ENCODE measurements around the gene NRM.
A peak's percentile ranks its signal among the peaks of the same experiment; 100 is the strongest.
"Not testable (repeated sequence)": the region's sequence is repeated elsewhere in the genome, so short reads cannot be mapped to it uniquely, and the experiment has no call there.

NRM gene

DNA sequence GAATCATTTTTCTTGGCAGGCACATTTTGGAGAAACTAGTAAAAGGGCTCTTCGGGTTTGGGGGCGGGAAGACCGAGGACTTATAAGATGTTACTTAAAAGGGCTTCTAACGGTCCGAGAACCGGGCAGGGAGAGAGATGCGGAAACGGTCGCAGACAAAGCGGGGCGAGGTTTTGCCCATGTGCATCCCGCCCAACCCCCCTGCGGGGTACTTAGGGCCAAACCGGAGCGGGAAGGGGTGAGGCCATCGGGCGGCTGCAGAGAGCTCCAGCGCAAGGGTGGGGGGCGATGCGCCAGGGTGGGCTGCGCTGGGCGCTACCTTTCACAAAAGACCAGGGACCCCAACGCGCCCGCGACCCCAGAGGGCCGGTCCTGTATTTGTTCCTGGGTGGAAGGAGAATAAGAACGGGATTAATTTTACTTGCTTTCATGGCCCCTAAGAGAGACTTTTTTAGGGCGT, 30.0 kb upstream of the NRM start:
- DNase-seq (ENCODE audit: low read depth in 3 of 3), result peak in 2 of 3 experiments; percentile 40 to 60

DNA sequence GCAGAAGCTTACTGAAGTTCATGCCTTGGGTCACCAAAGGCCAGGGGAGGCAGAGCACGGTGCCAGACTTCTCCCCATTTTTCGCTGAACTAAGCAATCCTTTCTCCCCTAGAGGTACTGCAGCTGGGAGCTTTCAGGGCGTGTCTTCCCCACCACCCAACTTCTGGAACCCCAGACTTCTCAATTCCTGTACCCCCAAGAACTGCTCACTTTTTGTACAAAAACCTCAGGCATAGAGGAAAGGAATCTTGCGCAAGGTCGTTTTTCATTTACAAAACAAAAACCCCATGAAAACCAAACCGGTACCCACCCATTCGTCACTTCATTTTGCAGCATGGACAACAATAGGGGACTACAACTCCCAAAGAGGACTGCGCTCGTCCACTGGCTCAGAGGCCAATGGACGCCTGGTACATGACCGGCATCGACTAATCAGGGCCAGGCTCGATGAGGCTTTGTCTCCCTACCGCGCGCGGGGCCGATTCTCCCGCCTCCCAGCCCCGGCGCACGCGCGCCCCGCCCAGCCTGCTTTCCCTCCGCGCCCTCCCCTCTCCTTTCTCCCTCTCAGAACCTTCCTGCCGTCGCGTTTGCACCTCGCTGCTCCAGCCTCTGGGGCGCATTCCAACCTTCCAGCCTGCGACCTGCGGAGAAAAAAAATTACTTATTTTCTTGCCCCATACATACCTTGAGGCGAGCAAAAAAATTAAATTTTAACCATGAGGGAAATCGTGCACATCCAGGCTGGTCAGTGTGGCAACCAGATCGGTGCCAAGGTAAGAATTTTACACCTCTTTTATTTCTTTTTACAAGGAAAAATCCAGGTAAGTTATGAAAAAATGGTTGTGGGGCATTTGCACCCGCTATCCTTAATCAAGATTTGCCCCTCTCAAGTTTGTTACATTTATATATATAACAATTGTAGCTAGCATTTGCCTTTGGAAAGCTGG, 29.3 kb upstream of the NRM start, which contains the start of gene TUBB:
Gene TUBB (plus strand): TSS at position 562 of the 947 bp plus-strand sequence. CDS start 155 bp downstream, at position 717.
- DNase-seq (ENCODE audit: low read depth in 3 of 3), result peak; percentile 89 to 94 (median 91)

DNA sequence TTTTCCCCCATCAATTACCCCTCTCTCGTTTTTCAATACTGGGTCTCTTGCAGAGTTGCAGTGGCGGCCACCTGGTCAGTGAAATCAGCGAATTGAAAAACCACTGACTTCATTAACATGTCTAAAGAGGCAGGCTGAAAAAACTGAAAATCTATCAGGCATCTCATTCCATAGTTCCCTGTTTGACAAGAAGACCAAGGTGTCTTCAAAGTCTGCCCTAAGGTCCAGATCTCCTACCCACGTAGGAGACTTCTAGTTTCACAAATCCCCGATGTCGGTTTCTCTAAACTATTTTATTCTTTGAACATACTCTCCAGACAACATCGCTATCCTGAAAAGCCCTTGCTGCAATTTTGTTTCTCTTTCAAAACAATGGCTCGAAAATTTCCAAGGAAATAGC, 28.6 kb upstream of the NRM start:
- no peak for DNase-seq (ENCODE audit: low read depth in 3 of 3)

DNA sequence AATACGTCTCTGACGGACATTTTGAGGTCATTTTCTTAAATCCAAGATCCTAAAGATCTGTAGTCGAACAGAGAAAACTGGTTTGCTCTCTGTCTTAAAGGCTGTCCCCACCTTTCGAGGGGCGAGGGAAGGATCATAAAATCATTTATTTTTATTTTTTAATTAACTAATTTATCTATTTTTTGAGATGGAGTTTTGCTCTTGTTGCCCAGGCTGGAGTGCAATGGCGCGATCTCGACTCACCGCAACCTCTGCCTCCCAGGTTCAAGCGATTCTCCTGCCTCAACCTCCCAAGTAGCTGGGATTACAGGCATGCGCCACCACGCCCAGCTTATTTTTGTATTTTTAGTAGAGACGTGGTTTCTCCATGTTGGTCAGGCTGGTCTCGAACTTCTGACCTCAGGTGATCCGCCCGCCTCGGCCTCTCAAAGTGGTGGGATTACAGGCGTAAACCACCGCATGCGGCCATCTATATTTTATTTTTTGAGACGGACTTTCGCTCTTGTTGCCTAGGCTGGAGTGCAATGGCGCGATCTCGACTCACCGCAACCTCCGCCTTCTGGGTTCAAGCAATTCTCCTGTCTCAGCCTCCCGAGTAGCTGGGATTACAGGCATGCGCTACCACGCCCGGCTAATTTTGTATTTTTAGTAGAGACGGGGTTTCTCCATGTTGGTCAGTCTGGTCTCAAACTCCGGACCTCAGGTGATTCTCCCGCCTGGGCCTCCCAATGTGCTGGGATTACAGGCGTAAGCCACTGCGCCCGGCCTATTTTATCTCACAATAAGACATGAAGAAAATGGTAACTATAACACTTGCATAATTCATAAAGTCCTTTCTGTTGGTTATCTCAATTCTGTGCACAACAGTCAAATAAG, 27.3 kb upstream of the NRM start:
- DNase-seq (ENCODE audit: low read depth in 3 of 3), result not testable (repeated sequence)

DNA sequence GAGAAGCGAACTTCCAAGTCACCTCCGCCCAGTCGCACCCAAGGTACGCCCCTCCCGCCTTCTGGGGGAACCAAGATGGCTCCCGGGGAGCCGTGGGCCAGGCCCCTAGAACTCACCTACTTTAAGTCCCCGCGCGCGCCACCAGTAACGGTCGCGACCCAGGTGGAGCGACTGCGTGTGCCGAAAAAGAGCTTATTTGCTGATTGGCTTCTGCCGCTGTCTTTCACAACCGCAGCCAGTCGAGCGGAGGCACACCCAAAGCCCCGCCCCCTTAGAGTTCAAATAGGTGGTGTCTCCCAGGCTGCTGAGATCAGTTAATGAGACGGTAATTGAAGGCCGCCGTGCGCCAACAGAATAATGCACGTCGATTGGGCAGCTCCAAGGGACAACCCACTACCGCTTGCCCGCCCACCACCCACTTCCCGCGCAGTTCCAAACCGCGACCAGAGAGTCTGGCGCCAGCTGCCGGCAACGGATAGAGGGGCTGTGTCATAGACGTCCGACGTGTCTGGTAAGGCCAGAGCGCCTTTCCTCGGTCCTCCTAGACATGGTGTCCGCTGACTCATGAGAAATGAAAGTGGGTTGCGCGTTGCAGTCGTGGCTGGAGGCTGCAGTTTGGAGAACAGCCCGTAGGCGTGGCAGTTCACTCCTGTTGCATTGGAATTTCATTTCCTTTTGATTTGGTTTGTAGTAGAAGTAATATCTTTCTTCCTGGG, 26.5 kb upstream of the NRM start, which contains the start of gene MDC1:
Gene MDC1 (minus strand): TSS at position 153 of the 716 bp plus-strand sequence. CDS start 2,106 bp downstream, outside the sequence.
- DNase-seq (ENCODE audit: low read depth in 3 of 3), result peak; percentile 96 to 99 (median 99)

DNA sequence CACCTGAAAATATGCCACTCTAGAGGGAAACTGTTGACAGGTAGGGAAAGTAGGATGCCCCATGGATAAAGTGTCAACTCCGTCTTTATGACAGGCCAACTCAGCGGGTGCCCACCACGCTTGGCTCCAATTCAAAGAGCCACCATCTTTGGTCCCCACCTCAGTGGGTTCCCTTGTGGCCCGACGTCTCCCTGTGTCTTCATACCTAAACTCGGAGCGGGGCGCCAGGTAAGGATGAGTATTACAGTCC, 26.0 kb upstream of the NRM start:
- DNase-seq (ENCODE audit: low read depth in 3 of 3), result no peak

DNA sequence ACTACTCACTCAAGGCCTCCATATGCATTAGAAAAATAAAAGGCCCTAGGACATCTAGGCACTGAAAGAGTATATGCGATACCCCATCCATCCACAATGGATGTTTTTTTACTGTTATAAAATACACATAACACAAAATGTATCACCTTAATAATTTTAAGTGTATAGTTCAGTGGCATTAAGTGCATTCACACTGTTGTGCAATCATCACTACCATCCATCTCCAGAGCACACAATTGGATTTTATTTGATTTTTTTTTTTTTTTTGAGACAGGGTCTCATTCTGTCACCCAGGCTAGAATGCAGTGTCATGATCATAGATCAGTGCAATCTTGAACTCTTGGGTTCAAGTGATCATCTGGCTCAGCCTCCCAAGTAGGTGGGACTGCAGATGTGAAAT, 23.5 kb upstream of the NRM start:
- DNase-seq (ENCODE audit: low read depth in 3 of 3), result no peak

DNA sequence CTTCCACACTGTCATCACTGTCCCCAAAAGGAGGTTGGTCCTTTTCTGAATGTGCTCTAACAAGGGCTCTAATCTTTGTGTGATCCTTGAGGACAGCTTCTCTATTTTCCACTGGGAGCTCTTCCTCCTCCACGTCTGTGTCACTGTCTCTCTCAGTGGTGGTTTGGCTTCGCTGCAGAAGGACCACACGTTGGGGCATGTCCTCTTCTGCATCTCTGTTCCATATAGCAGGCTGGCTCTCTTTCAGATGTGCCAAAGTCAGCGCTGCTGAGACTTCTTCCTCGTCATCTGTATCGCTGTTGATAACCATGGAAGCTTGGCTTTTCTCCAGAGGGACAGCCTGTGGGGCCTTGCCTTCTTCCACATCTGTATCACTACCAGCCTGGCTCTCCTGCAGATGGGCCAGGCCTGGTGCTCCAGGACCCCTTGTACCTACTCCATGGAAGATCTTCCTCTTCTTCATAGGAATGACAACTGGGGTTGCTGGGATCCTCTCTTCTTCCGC, 21.7 kb upstream of the NRM start:
- DNase-seq (ENCODE audit: low read depth in 3 of 3), result no peak

DNA sequence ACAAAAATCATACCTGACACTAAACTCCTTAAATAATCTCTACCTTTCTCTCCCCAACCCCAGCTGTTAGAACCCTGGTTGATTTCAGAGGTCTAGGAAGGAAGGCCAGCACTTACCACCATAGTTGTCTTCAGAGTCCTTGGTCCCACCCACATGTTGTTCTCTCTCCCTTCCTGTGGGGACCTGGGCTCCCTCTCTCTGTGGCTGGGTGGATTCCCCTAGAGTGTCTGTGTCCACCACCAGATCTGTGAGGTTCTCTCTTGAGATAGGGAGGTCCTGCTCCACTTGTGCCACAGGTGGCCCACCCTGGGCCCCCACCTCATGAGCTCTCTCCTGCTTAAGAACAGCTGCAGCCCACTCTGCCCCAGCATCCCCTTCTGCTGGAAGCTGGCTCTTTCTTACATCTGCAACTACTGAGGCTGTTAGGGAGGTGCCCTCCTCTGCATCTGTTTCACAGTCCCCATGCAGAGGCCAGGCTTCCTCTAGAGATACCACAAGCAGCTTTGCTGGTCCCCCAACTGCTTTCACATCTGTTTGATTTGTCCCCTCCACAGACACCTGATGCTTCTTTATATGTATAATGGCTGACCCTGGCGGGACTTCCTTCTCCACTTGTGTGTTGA, 21.1 kb upstream of the NRM start:
- no peak for DNase-seq (ENCODE audit: low read depth in 3 of 3)

DNA sequence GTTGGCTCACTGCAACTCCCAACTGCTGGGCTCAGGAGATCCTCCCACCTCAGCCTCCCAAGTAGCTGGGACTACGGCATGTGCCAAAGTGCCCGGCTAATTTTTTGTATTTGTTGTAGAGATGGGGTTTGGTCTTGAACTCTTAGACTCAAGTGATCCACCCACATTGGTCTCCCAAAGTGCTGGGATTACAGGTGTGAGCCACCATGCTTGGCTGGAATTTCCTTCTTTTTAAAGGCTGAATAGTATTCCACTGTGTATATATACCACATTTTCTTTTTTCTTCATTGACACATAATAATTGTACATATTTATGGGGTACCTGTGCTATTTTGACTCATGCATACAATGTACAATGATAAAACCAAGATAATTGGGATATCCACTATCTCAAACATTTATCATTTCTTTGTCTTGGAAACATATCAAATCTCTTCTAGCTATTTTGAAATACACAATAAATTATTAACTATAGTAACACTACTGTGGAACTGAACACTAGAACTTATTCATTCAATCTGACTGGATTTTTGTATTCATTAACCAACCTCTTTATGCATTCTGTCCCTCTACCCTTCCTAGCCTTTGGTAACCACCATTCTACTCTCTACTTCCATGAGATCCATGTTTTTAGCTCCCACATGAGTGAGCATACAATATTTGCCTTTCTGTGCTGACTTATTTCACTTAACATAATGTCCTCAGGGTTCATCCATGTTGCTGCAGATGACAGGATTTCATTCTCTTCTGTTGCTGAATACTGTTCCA, 18.5 kb upstream of the NRM start:
- no peak for DNase-seq (ENCODE audit: low read depth in 3 of 3)

DNA sequence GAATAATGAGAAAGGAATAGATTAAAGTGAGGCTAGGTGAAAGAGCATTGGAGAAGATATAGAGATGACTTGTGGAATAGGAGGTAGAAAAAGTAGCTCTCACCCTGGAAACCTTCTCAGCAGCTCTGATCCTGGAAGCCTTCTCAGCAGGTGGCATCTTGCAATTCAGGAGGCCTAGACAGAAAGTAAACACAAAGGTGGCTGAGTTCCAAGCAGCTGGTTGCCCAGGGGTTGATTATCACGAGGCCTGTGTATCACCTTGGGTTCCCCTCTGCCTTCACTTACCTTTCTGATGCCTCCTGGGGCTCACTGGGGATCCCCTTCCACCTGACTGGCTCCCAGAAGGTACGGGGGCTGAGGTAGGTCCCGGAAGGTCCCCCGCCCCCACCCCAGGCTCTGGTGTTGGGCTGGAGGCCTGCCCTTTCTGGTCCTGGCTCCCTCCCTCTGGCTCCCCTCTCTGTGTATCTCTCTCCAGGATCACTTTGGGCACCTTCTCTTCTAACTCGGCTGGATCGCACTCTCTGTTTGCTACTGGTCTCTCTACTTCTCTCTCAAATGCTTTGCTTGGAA, 16.6 kb upstream of the NRM start:
- DNase-seq (ENCODE audit: low read depth in 3 of 3), result no peak

DNA sequence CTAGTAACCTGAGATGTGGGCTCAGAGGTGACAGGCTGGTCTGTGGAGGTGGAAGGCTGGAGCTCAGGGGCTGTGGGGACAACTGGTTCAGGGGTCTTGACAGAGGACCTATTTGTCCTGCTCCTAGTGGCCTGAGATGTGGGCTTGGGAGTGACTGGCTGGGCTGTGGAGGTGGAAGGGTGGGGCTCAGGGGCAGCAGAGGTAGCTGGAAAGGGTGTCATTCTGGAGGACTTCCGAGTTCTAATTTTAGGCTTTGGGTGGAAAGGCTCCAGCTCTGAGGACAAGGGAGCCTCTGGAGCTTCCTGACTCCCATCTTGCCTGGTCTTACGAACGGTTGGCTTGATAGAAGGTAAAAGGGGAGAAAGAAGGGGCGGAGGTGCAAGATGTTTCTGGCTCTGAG, 14.8 kb upstream of the NRM start:
- no peak for DNase-seq (ENCODE audit: low read depth in 3 of 3)

DNA sequence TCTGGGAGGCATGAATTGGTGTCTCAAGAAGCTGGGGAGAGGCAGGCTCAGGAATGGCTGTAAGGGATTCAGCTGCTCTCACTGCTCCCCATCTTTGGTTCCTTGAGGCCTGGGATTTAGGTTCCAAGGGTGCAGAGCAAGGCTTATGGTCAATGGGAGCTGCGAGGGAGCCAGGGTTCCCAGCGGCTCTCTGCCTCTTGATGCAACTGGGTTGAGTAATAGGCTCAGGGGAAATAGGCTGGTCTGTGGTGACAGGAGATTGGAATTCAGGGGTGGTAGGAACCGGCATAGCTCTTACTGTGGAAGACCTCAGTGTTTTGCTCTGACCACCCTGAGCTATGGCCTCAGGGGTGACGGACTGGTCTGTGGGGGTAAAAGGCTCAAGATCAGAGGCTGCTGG, 13.0 kb upstream of the NRM start:
- DNase-seq (ENCODE audit: low read depth in 3 of 3), result no peak

DNA sequence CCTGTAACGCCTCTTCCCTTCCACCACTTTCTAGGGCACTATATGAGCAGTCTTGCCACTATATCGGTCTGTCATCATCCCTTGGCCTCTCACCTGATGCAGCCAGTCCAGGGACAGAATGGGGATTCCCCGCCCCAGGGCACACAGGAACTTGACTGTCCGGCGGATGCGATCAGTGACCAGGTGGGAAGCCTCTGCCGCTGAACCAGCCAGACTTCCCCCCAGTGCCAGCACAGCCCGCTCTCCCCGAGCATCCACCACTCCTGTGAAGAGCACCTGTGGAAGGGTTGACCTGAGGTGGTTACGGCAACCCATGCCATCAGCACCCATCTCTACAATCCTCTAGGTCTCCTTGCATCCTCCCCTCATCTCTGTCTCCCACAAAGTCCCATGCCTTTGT, 12.2 kb upstream of the NRM start:
- no peak for DNase-seq (ENCODE audit: low read depth in 3 of 3)

DNA sequence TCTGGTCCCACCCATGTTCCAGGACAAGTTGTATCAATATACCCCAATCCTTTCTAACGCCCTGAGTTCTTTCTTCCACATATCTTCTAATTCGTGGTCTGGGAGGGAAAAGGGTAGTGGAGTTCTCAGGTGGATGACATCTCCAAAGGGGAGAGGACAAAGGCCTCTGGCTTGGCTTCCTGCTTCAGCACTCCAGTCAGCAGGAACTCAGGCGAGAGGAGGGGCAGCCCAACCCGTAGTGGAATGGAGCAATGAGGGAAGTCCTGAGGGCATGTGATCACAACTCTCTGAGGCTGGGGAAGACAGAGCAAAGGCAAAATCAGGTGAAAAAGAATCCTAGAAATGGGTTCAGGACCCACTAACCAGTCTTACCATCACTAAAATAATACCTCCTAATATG, 9.6 kb upstream of the NRM start:
- no peak for DNase-seq (ENCODE audit: low read depth in 3 of 3)

DNA sequence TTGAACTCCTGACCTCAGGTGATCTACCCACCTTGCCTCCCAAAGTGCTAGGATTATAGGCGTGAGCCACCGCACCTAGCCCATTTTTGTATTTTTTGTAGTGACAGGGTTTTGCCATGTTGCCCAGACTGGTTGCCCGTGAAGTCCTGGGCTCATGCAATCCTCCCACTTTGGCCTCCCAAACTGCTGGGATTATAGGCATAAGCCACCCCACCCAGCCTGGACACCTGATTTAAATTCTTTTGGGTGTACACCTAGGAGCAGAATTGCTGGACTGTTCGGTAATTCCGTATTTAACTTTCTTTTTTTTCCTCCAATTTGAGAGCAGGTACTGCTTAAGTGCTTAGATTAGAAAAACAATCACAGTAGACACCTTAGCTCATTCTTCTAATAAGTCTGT, 5.6 kb upstream of the NRM start:
- no peak for DNase-seq (ENCODE audit: low read depth in 3 of 3)

DNA sequence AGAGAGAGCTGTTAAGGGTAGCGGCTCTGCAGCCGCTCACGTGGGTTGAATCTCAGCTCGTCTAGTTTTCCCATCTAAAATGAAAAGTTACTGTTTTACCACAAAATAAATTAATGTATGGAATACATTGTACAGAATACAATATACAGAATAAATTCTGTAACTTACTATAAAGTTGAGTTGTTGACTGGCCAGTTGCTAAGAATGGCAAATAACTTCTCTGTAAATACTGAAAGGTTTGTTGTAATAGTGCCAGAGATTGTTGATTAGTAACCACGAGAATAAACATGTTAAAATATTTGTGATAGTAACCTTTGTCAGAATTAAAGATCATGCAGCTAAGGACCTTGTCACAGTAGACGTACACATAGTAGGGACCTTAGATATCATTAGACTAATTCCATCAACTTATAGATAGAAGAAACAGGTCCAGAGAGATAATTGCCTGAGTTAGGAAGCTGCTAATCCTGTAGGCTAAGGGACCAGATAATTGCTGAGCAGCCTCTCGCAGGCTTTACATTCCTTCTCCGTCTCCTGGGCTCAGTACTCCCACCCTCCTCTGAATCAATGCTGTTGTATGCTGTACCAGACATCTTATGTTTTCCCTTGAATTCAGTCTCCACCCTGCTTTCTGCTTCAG, 544 bp upstream of the NRM start:
- DNase-seq (ENCODE audit: low read depth in 3 of 3), result no peak

DNA sequence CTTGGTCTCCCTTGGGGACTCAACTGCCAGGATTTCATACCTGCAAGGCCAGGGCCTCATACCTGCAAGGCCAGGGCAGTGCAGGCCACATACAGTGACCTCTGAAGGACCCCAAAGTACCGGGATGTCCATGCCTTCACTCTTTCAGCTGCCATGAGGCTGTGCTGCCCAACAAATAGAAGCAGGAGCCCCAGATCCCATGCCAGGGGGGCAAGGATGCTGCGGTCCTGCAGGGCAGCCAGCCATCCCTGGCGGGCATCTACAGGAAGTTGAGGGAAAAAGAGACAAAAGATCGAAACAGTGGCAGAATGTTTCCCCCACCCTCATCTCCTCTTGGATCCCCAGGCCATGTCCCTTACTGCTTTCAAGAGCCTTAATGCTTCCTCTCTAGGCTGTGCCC, 799 bp downstream of the NRM start:
- no peak for DNase-seq (ENCODE audit: low read depth in 3 of 3)

DNA sequence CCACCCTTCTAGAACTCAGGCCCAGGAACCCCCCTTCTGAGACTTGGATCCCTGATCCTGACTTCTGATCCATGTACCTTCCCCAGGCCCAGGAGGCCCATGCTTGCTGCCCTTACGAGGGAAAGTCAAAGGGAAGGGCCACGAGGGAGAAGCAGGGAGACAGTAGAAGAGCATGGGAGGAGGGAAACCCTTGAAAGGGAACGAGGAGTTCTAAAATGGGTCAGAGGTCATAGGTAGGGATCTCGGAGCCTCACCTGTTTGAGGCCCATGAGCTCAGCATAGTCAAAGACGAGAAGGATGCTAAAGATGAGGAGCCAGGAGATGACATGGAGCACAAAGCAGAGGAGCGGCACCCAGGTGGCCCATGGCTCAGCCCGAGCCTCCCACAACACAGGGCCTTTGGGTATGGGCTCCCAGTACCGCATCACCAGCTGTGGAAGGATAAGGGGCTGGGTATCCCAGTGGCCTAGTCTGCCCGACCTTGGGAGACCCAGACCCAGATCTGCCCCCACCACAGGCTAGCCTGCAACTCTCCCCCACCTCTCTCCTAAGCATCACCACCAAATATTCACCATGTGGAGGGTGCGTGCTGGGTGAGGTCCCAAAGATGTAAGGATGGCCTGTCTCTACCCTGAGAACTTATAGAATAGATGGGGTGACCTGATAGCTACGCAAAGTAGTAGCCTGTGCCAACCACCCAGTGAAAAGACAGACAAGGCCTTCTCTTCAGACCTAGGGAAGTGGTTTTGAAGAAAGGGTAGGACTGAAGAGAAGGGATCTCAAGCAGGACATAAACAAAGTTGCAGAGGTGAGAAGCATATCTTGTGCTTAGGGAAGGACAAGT, 1.5 kb downstream of the NRM start:
- DNase-seq (ENCODE audit: low read depth in 3 of 3), result no peak
